NCI-H82 treated with DMSO at 0.1 percent for 48 hours (cell line): ENCODE measurements around the gene EXOSC5.
A peak's percentile ranks its signal among the peaks of the same experiment; 100 is the strongest.
"Not testable (repeated sequence)": the region's sequence is repeated elsewhere in the genome, so short reads cannot be mapped to it uniquely, and the experiment has no call there.

Source experiments
- DNase-seq: peaks from one replicate; lab custom pipeline; 2025; ENCODE audit not compliant: unreplicated experiment; lab: John Stamatoyannopoulos, UW

EXOSC5 gene

GRCh38 chr19:41371541-41371940 lies 25.6 kb downstream of the EXOSC5 start:
- no peak for DNase-seq

- not testable (repeated sequence) for DNase-seq
These were observed 26.0 kb downstream of the EXOSC5 start for GRCh38 chr19:41371119-41371518.

- DNase-seq: no peak
These were observed 27.4 kb downstream of the EXOSC5 start for GRCh38 chr19:41369769-41370168.

- no peak for DNase-seq
These were observed 29.3 kb downstream of the EXOSC5 start for GRCh38 chr19:41367848-41368301.

GRCh38 chr19:41366089-41366488 lies 31.1 kb downstream of the EXOSC5 start:
- DNase-seq: no peak

- DNase-seq: no peak
These were observed 32.4 kb downstream of the EXOSC5 start for GRCh38 chr19:41364524-41365391.

- DNase-seq: peak; percentile 97
These were observed 33.2 kb downstream of the EXOSC5 start, which contains the start of gene B9D2 for GRCh38 chr19:41363753-41364523. TSS of gene B9D2 (minus strand) at chr19:41364149. CDS start at chr19:41363519, 630 bp downstream.

- DNase-seq: no peak
These were observed 33.8 kb downstream of the EXOSC5 start for GRCh38 chr19:41363371-41363752.

- DNase-seq: no peak
These were observed 34.9 kb downstream of the EXOSC5 start for GRCh38 chr19:41362143-41362847.

- peak; percentile 44 for DNase-seq
These were observed 37.4 kb downstream of the EXOSC5 start for GRCh38 chr19:41359741-41360140.

- no peak for DNase-seq
These were observed 39.4 kb downstream of the EXOSC5 start for GRCh38 chr19:41357746-41358145.

- DNase-seq: no peak
These were observed 40.0 kb downstream of the EXOSC5 start for GRCh38 chr19:41356984-41357739.

GRCh38 chr19:41355802-41356201 lies 41.4 kb downstream of the EXOSC5 start:
- no peak for DNase-seq

GRCh38 chr19:41355035-41355434 lies 42.1 kb downstream of the EXOSC5 start:
- DNase-seq: no peak

- DNase-seq: no peak
These were observed 42.7 kb downstream of the EXOSC5 start for GRCh38 chr19:41354343-41354953.

GRCh38 chr19:41353466-41354342 lies 43.5 kb downstream of the EXOSC5 start, which contains the start of gene TGFB1:
TSS of gene TGFB1 (minus strand) at chr19:41353922. CDS start at chr19:41353044, 878 bp downstream.
- DNase-seq: peak; percentile 46

- DNase-seq: no peak
These were observed 44.3 kb downstream of the EXOSC5 start for GRCh38 chr19:41352609-41353465.

- no peak for DNase-seq
These were observed 44.9 kb downstream of the EXOSC5 start for GRCh38 chr19:41352279-41352608.
